KOPT-K1 (cell line): ENCODE measurements around the gene CNRIP1.

ENCODE experiments used
- H3K27ac ChIP-seq: fragments of 200-600 bp; sonication (generic); 2 replicates; pipeline ENCODE4 v1.5.1; 2016; ENCODE audit warnings: antibody characterized with exemption, mild to moderate bottlenecking, low read depth, low read length; ENCODE audit not compliant: poor library complexity, severe bottlenecking
- H3K36me3 ChIP-seq: fragments of 200-600 bp; sonication (generic); 2 replicates; pipeline ENCODE4 v1.5.1; 2017; ENCODE audit warnings: antibody characterized with exemption, mild to moderate bottlenecking, low read length, moderate library complexity; ENCODE audit not compliant: insufficient read depth
- H3K9me3 ChIP-seq: fragments of 200-600 bp; sonication (generic); 2 replicates; pipeline ENCODE4 v1.5.1; 2017; ENCODE audit warnings: antibody characterized with exemption, low read length, mild to moderate bottlenecking; ENCODE audit not compliant: insufficient read depth, poor library complexity, severe bottlenecking

CNRIP1 gene

DNA sequence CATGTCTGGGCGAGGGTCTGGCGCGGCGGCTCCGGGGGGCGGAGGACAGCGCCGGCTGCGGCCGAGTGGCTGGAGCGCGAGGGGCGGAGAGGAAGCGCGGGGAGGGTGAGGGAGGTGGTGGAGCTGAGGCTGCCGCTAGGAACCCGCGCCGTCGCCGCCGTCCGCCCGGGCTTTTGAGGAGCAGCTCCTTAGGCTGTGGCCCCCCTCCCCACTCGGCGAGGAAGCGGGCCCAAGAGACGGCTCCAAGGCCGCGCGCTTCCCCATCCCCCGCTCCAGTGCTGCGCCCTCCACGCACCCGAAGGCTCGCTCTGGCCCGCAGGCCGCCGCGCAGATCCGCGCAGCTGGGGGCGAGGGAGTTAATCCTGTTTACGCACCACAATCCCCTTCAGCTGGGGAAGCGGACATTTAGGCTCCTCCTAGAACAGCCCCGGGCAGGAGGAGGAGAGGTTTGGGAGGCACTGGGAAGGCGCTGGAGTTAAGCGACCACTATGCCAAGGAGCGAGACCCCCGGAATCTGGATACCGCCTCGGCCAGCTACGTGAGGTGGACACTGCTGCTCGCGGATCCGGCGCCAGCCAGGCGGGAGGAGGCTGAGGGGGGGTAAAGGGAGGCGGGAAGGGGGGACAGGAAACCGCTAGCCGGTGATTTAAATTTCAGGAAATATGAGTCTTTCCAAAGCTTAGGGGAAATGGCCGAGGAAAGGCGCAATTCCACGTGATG, at the start of gene CNRIP1:
TSS of gene CNRIP1 (minus strand) at position 552 of the 720 bp plus-strand sequence. CDS start at position 3, 549 bp downstream.
- H3K9me3 ChIP-seq, result peaks cover 18% of the 10 kb centered on the region
- no peaks in the 10 kb centered on the region for H3K36me3 ChIP-seq
- no peak within 1 kb of the TSS for H3K27ac ChIP-seq

DNA sequence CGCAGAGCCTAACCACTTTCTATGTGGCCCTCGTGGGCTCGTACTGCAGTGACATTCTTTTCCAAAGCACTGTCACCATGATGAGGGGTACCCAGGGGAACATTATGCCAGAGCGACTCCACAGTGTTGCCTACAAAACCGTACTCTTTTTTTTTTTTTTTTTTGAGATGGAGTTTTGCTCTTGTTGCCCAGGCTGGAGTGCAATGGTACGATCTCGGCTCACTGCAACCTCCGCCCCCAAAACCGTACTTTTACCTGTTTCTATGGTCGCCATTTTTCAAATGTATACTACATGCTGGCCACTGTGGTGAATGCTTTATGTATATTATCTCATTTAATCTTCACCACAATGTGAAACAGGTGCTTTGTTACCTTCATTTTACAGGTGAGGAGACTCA, 49.6 kb upstream of the CNRIP1 start:
- no peak overlapping the region for H3K27ac ChIP-seq
- H3K9me3 ChIP-seq, result no peaks in the 10 kb centered on the region
- H3K36me3 ChIP-seq, result no peaks in the 10 kb centered on the region

GRCh38 chr2:68368654-68369336, 49.0 kb upstream of the CNRIP1 start:
- no peaks in the 10 kb centered on the region for H3K9me3 ChIP-seq
- H3K36me3 ChIP-seq, result no peaks in the 10 kb centered on the region
- no peak overlapping the region for H3K27ac ChIP-seq

GRCh38 chr2:68367953-68368653, 48.4 kb upstream of the CNRIP1 start:
- no peak overlapping the region for H3K27ac ChIP-seq
- H3K9me3 ChIP-seq, result no peaks in the 10 kb centered on the region
- H3K36me3 ChIP-seq, result no peaks in the 10 kb centered on the region

GRCh38 chr2:68366083-68366560, 46.4 kb upstream of the CNRIP1 start:
- Histone ChIP-seq H3K36me3 (no peaks in the 10 kb centered on the region), H3K27ac (no peak overlapping the region), H3K9me3 (no peaks in the 10 kb centered on the region)

DNA sequence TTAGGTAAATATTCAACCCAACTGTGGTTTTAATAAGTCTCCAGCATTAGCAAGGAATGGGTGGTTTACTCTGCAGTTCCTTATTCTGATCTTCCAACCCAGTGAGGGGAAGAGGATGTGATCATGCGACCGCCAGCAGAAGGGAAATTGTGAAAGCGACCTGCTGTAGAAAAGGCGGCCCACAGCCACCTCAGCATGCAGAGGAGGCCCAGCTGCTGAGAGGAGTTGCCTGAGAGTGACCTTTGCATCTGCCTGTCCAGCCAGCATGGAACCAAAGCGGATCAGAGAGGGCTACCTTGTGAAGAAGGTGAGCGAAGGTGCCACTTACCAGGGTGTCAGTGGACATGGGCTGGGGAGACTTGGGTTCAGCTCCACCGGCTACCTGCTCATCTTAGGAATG, 45.3 kb upstream of the CNRIP1 start, which contains the start of gene PLEK:
TSS of gene PLEK (plus strand) at position 196 of the 400 bp plus-strand sequence. CDS start at position 266, 70 bp downstream.
- Histone ChIP-seq H3K36me3 (no peaks in the 10 kb centered on the region), H3K9me3 (no peaks in the 10 kb centered on the region), H3K27ac (no peak within 1 kb of the TSS)

DNA sequence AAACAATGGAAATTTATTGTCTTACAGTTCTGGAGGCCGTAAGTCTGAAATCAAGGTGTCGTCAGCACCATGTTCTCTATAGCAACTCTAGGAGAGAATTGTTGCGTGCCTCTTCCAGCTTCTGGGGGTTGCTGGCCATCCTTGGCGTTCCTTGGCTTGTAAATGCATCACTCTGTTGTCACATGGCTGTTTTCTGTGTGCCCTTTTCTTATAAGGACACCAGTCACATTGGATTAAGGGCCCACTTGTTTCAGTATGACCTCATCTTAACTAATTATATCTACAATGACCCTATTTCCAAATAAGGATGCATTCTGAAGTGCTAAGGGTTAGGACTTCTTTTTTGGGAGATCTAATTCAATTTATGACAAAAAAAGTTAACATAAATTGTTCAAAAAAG, 44.0 kb upstream of the CNRIP1 start:
- H3K36me3 ChIP-seq, result no peaks in the 10 kb centered on the region
- no peak overlapping the region for H3K27ac ChIP-seq
- no peaks in the 10 kb centered on the region for H3K9me3 ChIP-seq

DNA sequence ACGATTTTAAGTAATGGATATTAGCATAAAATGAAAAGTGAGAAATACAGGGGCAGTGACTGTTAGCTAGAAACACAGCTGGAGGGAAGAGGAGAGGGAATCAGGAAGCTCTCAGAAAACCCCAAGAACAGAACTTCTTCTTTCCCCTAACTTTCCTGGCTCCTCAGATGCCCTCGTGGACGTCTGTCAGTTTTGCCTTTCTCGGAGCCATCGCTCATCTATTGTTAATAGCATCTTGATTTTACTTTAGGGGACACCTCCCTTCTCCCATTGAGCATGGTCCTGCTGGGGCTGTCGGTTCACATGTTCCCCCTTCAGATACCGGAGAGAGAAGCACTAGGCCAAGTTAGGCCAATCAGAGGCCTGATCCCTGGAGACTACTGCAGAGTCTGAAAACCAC, 43.0 kb upstream of the CNRIP1 start:
- Histone ChIP-seq H3K27ac (no peak overlapping the region), H3K36me3 (no peaks in the 10 kb centered on the region), H3K9me3 (no peaks in the 10 kb centered on the region)

DNA sequence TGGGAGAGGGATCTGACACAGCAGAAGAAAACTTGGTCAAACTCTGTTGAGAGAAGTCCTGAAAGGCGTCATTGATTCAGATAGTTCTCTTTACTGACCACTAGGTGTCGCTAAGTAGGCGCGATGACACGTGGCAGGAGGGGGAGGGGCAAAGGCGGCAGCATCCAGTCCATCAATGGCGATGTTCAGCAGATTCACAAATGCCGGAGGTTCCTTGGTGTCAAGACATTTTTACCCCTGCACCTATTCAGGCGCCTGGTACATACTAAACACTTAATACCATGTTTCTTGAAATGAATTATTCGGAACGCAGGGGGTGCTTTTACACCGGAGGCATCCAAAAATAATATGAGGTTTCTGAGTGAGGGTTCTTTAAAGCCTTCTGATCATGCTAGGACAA, 42.3 kb upstream of the CNRIP1 start:
- H3K9me3 ChIP-seq, result no peaks in the 10 kb centered on the region
- no peaks in the 10 kb centered on the region for H3K36me3 ChIP-seq
- peak overlapping the region; percentile 15 for H3K27ac ChIP-seq

GRCh38 chr2:68359889-68360288, 40.1 kb upstream of the CNRIP1 start:
- H3K36me3 ChIP-seq, result no peaks in the 10 kb centered on the region
- no peaks in the 10 kb centered on the region for H3K9me3 ChIP-seq
- no peak overlapping the region for H3K27ac ChIP-seq

DNA sequence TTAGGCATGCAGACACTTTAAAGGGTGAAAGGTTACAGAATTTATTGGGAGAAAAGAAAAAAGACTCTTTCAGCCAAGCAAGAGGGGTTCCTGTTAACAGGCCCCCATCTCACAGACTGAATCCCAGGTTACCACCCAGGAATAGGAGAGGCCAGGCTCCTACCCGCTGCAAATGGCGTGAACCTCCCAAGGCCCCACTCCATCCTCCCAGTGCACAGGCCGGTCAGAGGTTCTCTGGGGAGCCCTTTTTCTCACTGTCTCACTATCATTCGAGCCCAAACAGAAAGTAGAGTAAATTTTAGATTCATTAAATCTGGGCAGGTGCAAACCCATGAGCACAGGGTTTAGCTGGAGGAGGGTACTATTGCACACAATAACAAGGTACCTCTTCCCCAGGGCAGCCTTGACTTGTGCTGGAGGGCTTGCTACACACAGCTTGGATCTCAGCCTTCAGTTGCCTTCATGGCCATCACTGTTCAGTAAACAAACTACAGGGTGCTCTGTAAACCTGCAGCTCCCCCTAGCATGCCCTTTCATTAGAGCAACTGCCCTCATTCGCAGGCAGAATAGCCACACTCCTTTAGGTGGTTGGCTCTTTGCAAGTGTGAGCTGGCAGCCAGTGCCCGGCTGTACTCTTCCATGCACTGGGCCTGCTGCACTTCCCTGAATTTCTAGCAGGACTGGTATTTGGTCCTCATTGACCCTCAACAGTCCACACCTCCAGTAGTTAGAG, 38.0 kb upstream of the CNRIP1 start:
- Histone ChIP-seq H3K9me3 (no peaks in the 10 kb centered on the region), H3K36me3 (no peaks in the 10 kb centered on the region), H3K27ac (no peak overlapping the region)

DNA sequence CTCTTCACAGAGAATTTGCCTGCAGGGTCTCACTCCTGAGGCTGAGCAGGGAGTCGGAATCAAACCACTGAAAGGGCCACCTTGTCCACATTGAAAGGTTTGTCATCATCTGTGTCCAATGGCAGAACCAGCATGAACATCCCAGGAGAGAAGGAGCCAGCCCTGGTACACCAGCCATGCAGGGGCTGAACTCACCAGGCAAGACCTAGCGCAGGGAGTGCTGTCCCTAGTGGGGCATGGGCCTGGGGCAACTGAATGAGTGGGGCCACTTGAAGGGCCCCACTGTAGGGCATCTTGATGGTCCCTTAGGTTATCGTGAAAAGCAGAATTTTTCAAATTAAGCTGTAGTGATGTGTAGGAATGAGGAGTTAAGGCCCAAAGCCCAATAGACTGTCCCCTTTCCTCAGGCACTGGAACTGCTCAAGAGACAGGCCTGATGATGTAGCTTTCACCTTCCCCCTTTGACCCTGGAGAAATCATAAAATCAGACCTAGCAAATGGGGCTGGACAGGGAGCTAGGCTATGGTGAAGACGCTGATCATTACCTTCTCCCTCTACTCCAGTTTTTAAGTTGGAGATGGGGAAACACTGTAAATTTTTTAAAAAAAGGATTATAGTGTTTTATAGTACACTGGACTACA, 37.0 kb upstream of the CNRIP1 start:
- no peaks in the 10 kb centered on the region for H3K36me3 ChIP-seq
- no peaks in the 10 kb centered on the region for H3K9me3 ChIP-seq
- no peak overlapping the region for H3K27ac ChIP-seq

GRCh38 chr2:68352651-68353391, 33.1 kb upstream of the CNRIP1 start:
- Histone ChIP-seq H3K36me3 (no peaks in the 10 kb centered on the region), H3K9me3 (no peaks in the 10 kb centered on the region), H3K27ac (peak overlapping the region; percentile 52)

- no peaks in the 10 kb centered on the region for H3K9me3 ChIP-seq
- H3K36me3 ChIP-seq, result no peaks in the 10 kb centered on the region
- H3K27ac ChIP-seq, result peak overlapping the region; percentile 52
Observed at GRCh38 chr2:68351997-68352396, 32.2 kb upstream of the CNRIP1 start.
